Measurements from ENCODE around the gene SLA2.

- TF ChIP-seq CTCF (IDR thresholded peaks at IDR 0.05; ENCODE audit: low read length) = no peak
- TF ChIP-seq EZH2 (IDR thresholded peaks at IDR 0.05; ENCODE audit: borderline replicate concordance, low read length) = no peak
Measured at GRCh38 chr20:36562724-36563123, 83.3 kb downstream of the SLA2 start.

Measured in OCI-LY1 (cell line).